IMR-90 (cell line): Measurements from ENCODE around the gene APOA4. TPM values are rescaled to one million over a fixed set of nuclear protein-coding genes. Genes with fewer than 3 reads are reported as not detected.

ENCODE experiments used
- ATAC-seq: fragments of 200-7000 bp; cut with Tn5 transposase; 2 replicates; pipeline ENCODE4 v1.9.1; 2020; ENCODE audit warnings: low read depth, mild to moderate bottlenecking, moderate library complexity
- BruUV-seq: library from RNA; stranded (reverse); fragments of 400-500 nt; replicated peaks from 2 replicates; lab custom pipeline; 2021; lab: Mats Ljungman, UMichigan
- CTCF ChIA-PET: fragments of 300-600 bp; formaldehyde crosslinking; extraction: SDS; loops from one replicate; lab custom pipeline; 2021; ENCODE audit warnings: antibody characterized with exemption; lab: Yijun Ruan, JAX
- POLR2A ChIA-PET: fragments of 300-600 bp; sonication (Branson Sonifier 250); formaldehyde crosslinking; loops from one replicate; lab custom pipeline; 2022; ENCODE audit warnings: antibody characterized with exemption; ENCODE audit not compliant: unreplicated experiment; lab: Charles Lee
- DNase-seq: peaks from one replicate; pipeline ENCODE4 v3.0.0; 2013
- H2AFZ ChIP-seq: replicated peaks from 2 replicates; pipeline ENCODE3; 2013; ENCODE audit warnings: low read length, mild to moderate bottlenecking; ENCODE audit not compliant: poor library complexity
- H2AK5ac ChIP-seq: 2 replicates; pipeline ENCODE4 v1.6.1; 2013; ENCODE audit warnings: low read depth, low read length, inconsistent platforms
- H2AK9ac ChIP-seq: replicated peaks from 2 replicates; pipeline ENCODE3; 2013; ENCODE audit warnings: mild to moderate bottlenecking, low read depth, low read length, moderate library complexity; ENCODE audit not compliant: poor library complexity
- H2BK120ac ChIP-seq: 2 replicates; pipeline ENCODE4 v1.6.1; 2013; ENCODE audit warnings: low read depth, low read length, inconsistent platforms
- H2BK15ac ChIP-seq: 3 replicates; pipeline ENCODE4 v1.6.1; 2013; ENCODE audit warnings: low read depth, low read length, inconsistent platforms
- H2BK20ac ChIP-seq: 2 replicates; pipeline ENCODE4 v1.6.1; 2013; ENCODE audit warnings: low read depth, mild to moderate bottlenecking, inconsistent platforms, low read length, moderate library complexity
- H2BK5ac ChIP-seq: 2 replicates; pipeline ENCODE4 v1.6.1; 2013; ENCODE audit warnings: mild to moderate bottlenecking, low read depth, low read length, inconsistent platforms; ENCODE audit not compliant: poor library complexity, severe bottlenecking
- H3K14ac ChIP-seq: replicated peaks from 2 replicates; pipeline ENCODE4 v1.6.1; 2013; ENCODE audit warnings: low read depth, low read length, inconsistent platforms
- H3K18ac ChIP-seq: 2 replicates; pipeline ENCODE4 v1.6.1; 2013; ENCODE audit warnings: low read depth, low read length, control low read depth
- H3K23ac ChIP-seq: 2 replicates; pipeline ENCODE4 v1.6.1; 2013; ENCODE audit warnings: low read depth, low read length, inconsistent platforms
- H3K27ac ChIP-seq: 2 replicates; pipeline ENCODE4 v1.5.1; 2013; ENCODE audit warnings: mild to moderate bottlenecking, control low read depth, low read length; ENCODE audit not compliant: insufficient read depth
- H3K27me3 ChIP-seq: 2 replicates; pipeline ENCODE4 v1.6.1; 2013; ENCODE audit warnings: low read length; ENCODE audit not compliant: control insufficient read depth, insufficient read depth
- H3K36me3 ChIP-seq: 2 replicates; pipeline ENCODE4 v1.6.1; 2013; ENCODE audit warnings: low read length, mixed read lengths; ENCODE audit not compliant: control insufficient read depth, insufficient read depth
- H3K4ac ChIP-seq: 2 replicates; pipeline ENCODE4 v1.6.1; 2013; ENCODE audit warnings: low read depth, low read length, inconsistent platforms
- H3K4me1 ChIP-seq: 2 replicates; pipeline ENCODE4 v1.6.1; 2013; ENCODE audit warnings: low read length, mixed read lengths; ENCODE audit not compliant: control insufficient read depth, insufficient read depth
- H3K4me2 ChIP-seq: 2 replicates; pipeline ENCODE4 v1.6.1; 2013; ENCODE audit warnings: low read depth, mild to moderate bottlenecking, control low read depth, low read length, moderate library complexity
- H3K4me3 ChIP-seq: 2 replicates; pipeline ENCODE4 v1.5.1; 2013; ENCODE audit warnings: low read depth, mild to moderate bottlenecking, control low read depth, low read length, moderate library complexity; ENCODE audit not compliant: insufficient read depth
- H3K56ac ChIP-seq: 2 replicates; pipeline ENCODE4 v1.6.1; 2013; ENCODE audit warnings: low read length, inconsistent platforms; ENCODE audit not compliant: insufficient read depth; ENCODE audit errors: extremely low read depth
- H3K79me1 ChIP-seq, 2 experiments: 2 replicates each; pipeline ENCODE4 v1.6.1; 2013; ENCODE audit warnings: low read length in 2 of 2, inconsistent platforms in 1 of 2, low read depth in 1 of 2
- H3K9ac ChIP-seq: 2 replicates; pipeline ENCODE4 v1.6.1; 2013; ENCODE audit warnings: low read depth, low read length, control low read depth
- H3K9me1 ChIP-seq: 2 replicates; pipeline ENCODE4 v1.6.1; 2013; ENCODE audit warnings: low read length, inconsistent platforms; ENCODE audit not compliant: insufficient read depth
- H3K9me3 ChIP-seq: 2 replicates; pipeline ENCODE4 v1.6.1; 2013; ENCODE audit warnings: low read length; ENCODE audit not compliant: control insufficient read depth, insufficient read depth
- H4K20me1 ChIP-seq: 2 replicates; pipeline ENCODE4 v1.6.1; 2013; ENCODE audit warnings: low read length, inconsistent platforms; ENCODE audit not compliant: insufficient read depth
- H4K5ac ChIP-seq: 2 replicates; pipeline ENCODE4 v1.6.1; 2013; ENCODE audit warnings: mild to moderate bottlenecking, low read depth, low read length, control low read depth
- H4K8ac ChIP-seq, 2 experiments: 2 replicates each; pipeline ENCODE4 v1.6.1; 2013; ENCODE audit warnings: low read depth in 2 of 2, low read length in 2 of 2, control low read depth in 1 of 2, inconsistent platforms in 1 of 2
- H4K91ac ChIP-seq: 2 replicates; pipeline ENCODE4 v1.6.1; 2013; ENCODE audit warnings: low read depth, low read length, inconsistent platforms; ENCODE audit not compliant: insufficient read depth
- BHLHE40 ChIP-seq: fragments of 150-350 bp; IDR thresholded peaks from 2 replicates; pipeline ENCODE4 v1.6.1; 2016; ENCODE audit warnings: mild to moderate bottlenecking, low read depth, low read length
- CHD1 ChIP-seq: IDR thresholded peaks from 2 replicates; pipeline ENCODE4 v1.6.1; 2012; ENCODE audit warnings: low read depth, low read length, improper control_type of control experiment
- FOS ChIP-seq: fragments of 150-350 bp; IDR thresholded peaks from 2 replicates; pipeline ENCODE4 v1.6.1; 2016; ENCODE audit warnings: low read depth, low read length
- MAZ ChIP-seq: IDR thresholded peaks from 2 replicates; pipeline ENCODE4 v1.6.1; 2012; ENCODE audit warnings: low read depth, mild to moderate bottlenecking, low read length, improper control_type of control experiment, moderate library complexity, borderline replicate concordance
- MXI1 ChIP-seq: IDR thresholded peaks from 2 replicates; pipeline ENCODE4 v1.6.1; 2012; ENCODE audit warnings: low read depth, mild to moderate bottlenecking, low read length, moderate library complexity, borderline replicate concordance
- POLR2A ChIP-seq: IDR thresholded peaks from 2 replicates; pipeline ENCODE4 v1.6.1; 2012; ENCODE audit warnings: mild to moderate bottlenecking, low read depth, low read length
- WGBS, 2 experiments: methylation state at CpG; one replicate each; pipeline versions ENCODE4 v1.1.5 to v1.1.7; 2013; ENCODE audit warnings: missing lambda C conversion rate in 2 of 2; ENCODE audit not compliant: insufficient read length in 1 of 2; ENCODE audit errors: extremely low coverage in 2 of 2; 5-methylcytosine and 5-hydroxymethylcytosine counted together
- dilution Hi-C: fragments of 300-500 bp; cut with HindIII; formaldehyde crosslinking; loops from one replicate; pipeline ENCODE4 v1.14.3; 2018; ENCODE audit warnings: low sequenced_read_pairs; ENCODE audit not compliant: unreplicated experiment
- in situ Hi-C: fragments of 300-500 bp; cut with MboI; formaldehyde crosslinking; loops from 3 replicates; pipeline ENCODE4 v1.14.3; 2019; ENCODE audit warnings: low sequenced_read_pairs, inconsistent platforms, mixed read lengths
- intact Hi-C: fragments of 100-400 bp; cut with micrococcal nuclease; formaldehyde crosslinking; loops from 2 replicates; pipeline ENCODE4 v1.10.0; 2022
- polyA plus RNA-seq, 3 experiments: library from polyadenylated mRNA; depleted of rRNA; stranded (reverse); fragments of >200 nt; gene quantifications; 2 replicates each; pipeline ENCODE4 v1.2.3, GENCODE V29; 2012; ENCODE audit warnings: low replicate concordance in 1 of 3
- total RNA-seq: library from RNA; depleted of rRNA; stranded (reverse); fragments of >200 nt; gene quantifications from 2 replicates; pipeline ENCODE4 v1.2.3, GENCODE V29; 2012
- TF ChIP-seq, protein P1 (sequence below): conservative IDR thresholded peaks from 2 replicates; pipeline ENCODE4 v1.5.1; 2012; ENCODE audit warnings: mild to moderate bottlenecking, low read depth, low read length, improper control_type of control experiment
- TF ChIP-seq, protein P2 (sequence below): fragments of 150-350 bp; IDR thresholded peaks from 2 replicates; pipeline ENCODE4 v1.6.1; 2017; ENCODE audit warnings: mild to moderate bottlenecking, antibody characterized with exemption, low read length, low read depth

The APOA4 gene
- total and polyA plus RNA-seq, 2 of the 4 experiments (the other 2 are of a cell fraction), result not detected

DNA sequence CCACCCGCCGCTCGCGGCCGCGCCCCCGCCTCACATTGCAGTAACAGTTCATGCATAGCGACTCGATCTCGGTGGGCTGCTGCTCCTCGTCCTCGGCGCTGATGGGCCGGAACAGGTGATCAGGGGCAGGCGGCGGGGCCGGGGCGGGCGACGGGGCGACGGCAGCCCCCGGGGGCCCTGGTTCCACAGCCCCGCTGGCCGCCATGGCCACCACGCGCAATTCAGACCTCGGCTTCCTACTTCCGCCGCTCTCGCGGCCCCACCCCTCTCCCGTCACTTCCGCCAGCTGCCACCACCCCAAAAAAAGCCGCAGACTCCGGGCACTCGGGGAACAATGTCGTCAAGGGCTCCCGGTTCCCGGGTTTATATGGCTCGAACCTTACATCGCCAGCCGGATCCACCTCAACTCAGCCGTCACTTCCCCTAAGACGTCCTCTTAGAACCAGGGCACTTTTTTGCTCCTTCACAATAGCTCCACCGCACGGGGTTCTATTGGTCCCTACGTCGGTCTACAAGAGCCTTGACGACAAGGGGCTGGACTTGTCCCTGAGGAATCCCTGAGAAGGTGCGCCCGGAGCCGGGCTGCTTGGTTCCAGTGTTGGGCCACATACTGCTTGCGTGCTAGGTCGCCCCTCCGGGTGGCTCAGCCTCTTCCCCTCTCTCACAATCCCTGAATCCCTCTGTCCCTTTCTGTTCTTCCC is 35.2 kb downstream of the APOA4 start, which contains the start of gene ZPR1:
Gene ZPR1, minus strand, starts transcription at position 238 of the 701 bp plus-strand sequence. Its CDS starts 33 bp downstream, at position 205.
- peaks cover 39 to 53% of the 10 kb centered on the region in 2 experiments for H3K79me1 ChIP-seq
- H4K20me1 ChIP-seq, result 0 out of 2 replicates have a peak, but pooled peaks cover 4% of the 10 kb centered on the region
- H3K27ac ChIP-seq, result peak within 1 kb of the TSS; percentile 81
- peak; percentile 88 for ATAC-seq
- peak; percentile 56 for DNase-seq
- peak within 1 kb of the TSS; percentile 95 for H2AFZ ChIP-seq
- H4K8ac ChIP-seq, result peak within 1 kb of the TSS; percentile 96 to 98
- in situ Hi-C loops (loop anchor here (5.0 kb wide), 1 partner anchor 444 kb away; the partner anchor contains the start of genes PCSK7 and RNF214), intact Hi-C loops (loop anchor here (1.0 kb wide), 1 partner anchor 48 kb away; no protein-coding TSS in a partner anchor), dilution Hi-C loops (no loop called here)
- peak within 1 kb of the TSS; percentile 97 for H3K4me2 ChIP-seq
- H3K4me1 ChIP-seq, result peaks cover 8% of the 10 kb centered on the region
- H2BK20ac ChIP-seq, result no peak within 1 kb of the TSS; the same call in 1 of the 2 replicates
- H3K4me3 ChIP-seq, result peak within 1 kb of the TSS; percentile 67
- H2BK5ac ChIP-seq, result peak within 1 kb of the TSS; percentile 75
- H4K91ac ChIP-seq, result peak within 1 kb of the TSS; percentile 75
- WGBS, 2 experiments, result 4% methylated on average over 13 of the region's 56 CpGs; no CpG with 5 or more reads in 1 of the 2 experiments
- no TSS peak for BruUV-seq
- H3K18ac ChIP-seq, result peak within 1 kb of the TSS; percentile 86
- H2AK5ac ChIP-seq, result peak within 1 kb of the TSS; percentile 89
- H2BK120ac ChIP-seq, result peak within 1 kb of the TSS; percentile 88
- POLR2A ChIA-PET, result no interaction called here
- H3K9me1 ChIP-seq, result peaks cover 21% of the 10 kb centered on the region; the same call in 1 of the 2 replicates
- peak within 1 kb of the TSS; percentile 30; the same call in 1 of the 3 replicates for H2BK15ac ChIP-seq
- peaks cover 28% of the 10 kb centered on the region for H3K36me3 ChIP-seq
- peak within 1 kb of the TSS; percentile 87 for H3K56ac ChIP-seq
- H4K5ac ChIP-seq, result peak within 1 kb of the TSS; percentile 93
- CTCF ChIA-PET, result interaction anchor here (0.5 to 1.3 kb wide), 2 partner anchors 48 to 209 kb away, joined by 3 to 5 read pairs; no protein-coding TSS in a partner anchor
- peak within 1 kb of the TSS; percentile 99 for H3K14ac ChIP-seq
- no peaks in the 10 kb centered on the region for H3K9me3 ChIP-seq
- H3K23ac ChIP-seq, result peak within 1 kb of the TSS; percentile 93
- peak within 1 kb of the TSS; percentile 94 for H3K9ac ChIP-seq
- peak within 1 kb of the TSS; percentile 92 for H3K4ac ChIP-seq
- TF ChIP-seq, protein P1, sequence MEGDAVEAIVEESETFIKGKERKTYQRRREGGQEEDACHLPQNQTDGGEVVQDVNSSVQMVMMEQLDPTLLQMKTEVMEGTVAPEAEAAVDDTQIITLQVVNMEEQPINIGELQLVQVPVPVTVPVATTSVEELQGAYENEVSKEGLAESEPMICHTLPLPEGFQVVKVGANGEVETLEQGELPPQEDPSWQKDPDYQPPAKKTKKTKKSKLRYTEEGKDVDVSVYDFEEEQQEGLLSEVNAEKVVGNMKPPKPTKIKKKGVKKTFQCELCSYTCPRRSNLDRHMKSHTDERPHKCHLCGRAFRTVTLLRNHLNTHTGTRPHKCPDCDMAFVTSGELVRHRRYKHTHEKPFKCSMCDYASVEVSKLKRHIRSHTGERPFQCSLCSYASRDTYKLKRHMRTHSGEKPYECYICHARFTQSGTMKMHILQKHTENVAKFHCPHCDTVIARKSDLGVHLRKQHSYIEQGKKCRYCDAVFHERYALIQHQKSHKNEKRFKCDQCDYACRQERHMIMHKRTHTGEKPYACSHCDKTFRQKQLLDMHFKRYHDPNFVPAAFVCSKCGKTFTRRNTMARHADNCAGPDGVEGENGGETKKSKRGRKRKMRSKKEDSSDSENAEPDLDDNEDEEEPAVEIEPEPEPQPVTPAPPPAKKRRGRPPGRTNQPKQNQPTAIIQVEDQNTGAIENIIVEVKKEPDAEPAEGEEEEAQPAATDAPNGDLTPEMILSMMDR, result no peak
- TF ChIP-seq CHD1 (0 out of 2 replicates have a peak, but pooled peaks have one; percentile 32), FOS (no peak), MAZ (peak; percentile 59; the same call in 1 of the 2 replicates), MXI1 (peak; percentile 91), BHLHE40 (no peak), POLR2A (peak; percentile 85)
- TF ChIP-seq, protein P2, sequence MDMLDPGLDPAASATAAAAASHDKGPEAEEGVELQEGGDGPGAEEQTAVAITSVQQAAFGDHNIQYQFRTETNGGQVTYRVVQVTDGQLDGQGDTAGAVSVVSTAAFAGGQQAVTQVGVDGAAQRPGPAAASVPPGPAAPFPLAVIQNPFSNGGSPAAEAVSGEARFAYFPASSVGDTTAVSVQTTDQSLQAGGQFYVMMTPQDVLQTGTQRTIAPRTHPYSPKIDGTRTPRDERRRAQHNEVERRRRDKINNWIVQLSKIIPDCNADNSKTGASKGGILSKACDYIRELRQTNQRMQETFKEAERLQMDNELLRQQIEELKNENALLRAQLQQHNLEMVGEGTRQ, result no peak
- H3K27me3 ChIP-seq, result no peaks in the 10 kb centered on the region
- H2AK9ac ChIP-seq, result peak within 1 kb of the TSS; percentile 92
